Hematopoietic multipotent progenitor cell treated with erythropoietin and hydrocortisone succinate and interleukin-3 and kit ligand, for 6 days (in vitro differentiated cells): ENCODE results near the gene RRP1.

ENCODE experiments used
- DNase-seq: peaks from one replicate; pipeline ENCODE4 v3.0.0-alpha.2; 2015

RRP1 gene

DNA sequence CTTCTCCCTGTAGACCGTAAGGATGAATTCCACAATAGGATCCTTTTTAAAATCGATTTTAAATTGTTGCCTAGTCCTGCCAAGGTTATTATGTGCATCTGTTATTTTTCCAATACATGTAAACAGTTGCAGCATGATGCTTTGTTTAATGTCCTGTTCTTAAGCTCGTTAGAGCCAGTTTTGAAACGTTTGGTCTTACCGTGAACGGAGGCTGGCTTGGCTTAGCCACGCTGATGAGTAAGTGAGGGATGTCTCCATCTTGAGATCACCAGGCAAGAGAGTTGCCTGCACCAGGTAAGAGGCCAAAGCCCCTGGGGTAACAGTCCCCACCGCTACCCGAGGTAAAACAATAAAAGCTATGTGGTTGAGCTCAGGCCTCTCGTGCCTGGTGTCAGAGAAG is 30.6 kb upstream of the RRP1 start:
- DNase-seq, result no peak

DNA sequence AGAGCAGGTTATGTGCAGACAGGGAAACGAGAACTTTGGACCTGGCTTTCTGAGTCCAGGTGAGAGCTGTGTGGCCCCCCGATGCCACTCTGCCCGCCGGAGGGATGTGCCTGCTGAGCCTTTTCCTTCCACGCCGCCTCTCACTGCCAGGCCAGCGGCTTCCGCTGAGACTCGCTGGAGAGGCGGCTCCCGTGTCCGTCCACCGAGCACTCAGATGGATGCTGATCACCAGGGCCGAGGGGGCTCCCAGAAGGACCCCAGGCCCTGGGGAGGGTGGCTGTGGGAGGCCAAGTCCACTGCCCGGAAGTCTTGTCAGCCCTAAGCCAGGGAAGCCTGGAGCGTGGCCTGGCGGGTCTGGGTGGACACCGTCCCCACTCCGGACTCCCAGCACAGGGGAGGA is 29.7 kb upstream of the RRP1 start:
- DNase-seq, result no peak

DNA sequence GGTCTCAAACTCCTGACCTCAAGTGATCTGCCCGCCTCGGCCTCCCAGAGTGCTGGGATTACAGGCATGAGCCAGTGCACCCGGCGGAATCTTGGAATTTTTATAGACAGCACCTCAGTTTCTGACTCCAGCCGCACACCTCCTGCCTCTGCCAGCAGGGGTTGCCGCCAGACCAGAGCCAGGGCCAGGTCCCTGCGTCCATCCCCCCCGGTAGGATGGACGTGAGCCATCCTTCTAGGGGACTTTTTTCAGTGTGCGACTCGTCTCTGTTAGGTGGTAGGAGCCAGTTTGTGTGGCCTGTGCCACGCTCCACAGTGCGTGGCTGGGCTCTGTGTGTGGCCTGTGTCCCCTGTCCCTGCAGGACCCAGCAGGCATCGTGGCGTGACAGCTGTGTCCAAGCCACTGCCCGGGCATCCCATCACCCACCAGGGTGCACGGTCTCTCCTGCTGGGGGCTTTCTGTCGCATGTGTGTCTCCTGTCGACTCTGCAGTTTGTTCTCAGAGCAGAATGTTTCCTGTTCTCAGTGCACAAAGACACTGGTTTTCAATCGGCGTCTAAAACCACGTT is 28.9 kb upstream of the RRP1 start:
- no peak for DNase-seq

DNA sequence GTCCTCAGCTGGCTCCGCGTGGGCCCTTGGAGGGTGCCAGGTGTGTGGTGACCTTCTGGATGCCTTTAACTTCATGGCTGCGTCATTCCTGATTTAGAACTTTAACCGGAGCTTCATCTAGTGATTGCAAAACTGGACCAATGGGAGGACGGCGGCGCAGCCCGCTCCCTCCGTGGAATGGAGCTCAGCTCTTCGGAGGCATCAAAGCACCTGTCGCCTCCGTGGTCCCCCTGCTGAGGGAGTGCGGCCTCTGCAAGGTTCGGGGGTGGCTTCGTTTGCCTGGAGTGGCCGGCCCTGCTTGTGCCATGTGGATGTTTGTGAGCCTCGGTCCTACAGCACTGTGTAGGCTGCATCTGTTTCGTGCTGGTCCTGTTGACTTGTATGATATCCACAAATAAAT is 27.5 kb upstream of the RRP1 start:
- no peak for DNase-seq

- no peak for DNase-seq
These were observed 26.9 kb upstream of the RRP1 start for GRCh38 chr21:43762303-43763128.

GRCh38 chr21:43763901-43764523 is 25.4 kb upstream of the RRP1 start:
- no peak for DNase-seq

DNA sequence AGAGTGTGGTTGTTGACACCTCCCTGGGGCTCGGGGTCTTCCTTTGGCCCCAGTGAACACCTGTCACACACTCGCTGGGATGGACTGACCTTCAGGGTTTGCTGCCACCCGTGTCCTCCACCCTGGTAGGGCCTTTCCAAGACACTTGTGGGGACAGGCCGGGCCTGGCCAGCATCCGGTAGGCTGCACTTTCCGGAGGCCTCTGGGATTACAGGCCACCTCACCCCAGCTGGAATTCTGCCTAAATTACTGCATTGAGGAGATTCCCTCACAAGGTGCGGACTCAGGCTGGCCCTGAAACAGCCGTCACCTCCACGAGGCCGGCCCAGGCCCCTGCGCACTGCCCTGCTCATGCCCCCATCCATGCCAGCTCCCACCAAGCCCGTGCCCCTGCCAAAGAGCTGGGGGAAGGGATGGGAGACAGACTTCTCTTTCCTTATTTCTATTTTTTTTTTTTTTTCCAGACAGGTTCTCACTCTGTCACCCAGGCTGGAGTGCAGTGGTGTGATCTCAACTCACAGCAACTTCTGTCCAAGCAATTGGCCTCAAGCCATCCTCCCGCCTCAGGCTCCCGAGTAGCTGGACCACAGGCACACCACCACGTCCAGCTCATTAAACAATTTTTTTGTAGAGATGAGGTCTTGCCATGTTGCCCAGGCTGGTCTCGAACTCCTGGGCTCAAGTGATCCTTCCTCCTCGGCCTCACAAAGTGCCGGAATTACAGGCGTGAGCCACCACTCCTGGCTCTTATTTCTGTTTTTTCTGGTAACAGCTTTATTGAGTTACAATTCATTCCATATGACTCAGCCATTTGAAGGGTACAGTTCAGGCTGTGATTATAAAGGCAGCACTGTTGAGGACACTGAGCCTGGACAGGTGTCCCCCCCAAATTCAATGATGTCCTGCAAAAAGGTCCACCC is 24.5 kb upstream of the RRP1 start:
- no peak for DNase-seq

DNA sequence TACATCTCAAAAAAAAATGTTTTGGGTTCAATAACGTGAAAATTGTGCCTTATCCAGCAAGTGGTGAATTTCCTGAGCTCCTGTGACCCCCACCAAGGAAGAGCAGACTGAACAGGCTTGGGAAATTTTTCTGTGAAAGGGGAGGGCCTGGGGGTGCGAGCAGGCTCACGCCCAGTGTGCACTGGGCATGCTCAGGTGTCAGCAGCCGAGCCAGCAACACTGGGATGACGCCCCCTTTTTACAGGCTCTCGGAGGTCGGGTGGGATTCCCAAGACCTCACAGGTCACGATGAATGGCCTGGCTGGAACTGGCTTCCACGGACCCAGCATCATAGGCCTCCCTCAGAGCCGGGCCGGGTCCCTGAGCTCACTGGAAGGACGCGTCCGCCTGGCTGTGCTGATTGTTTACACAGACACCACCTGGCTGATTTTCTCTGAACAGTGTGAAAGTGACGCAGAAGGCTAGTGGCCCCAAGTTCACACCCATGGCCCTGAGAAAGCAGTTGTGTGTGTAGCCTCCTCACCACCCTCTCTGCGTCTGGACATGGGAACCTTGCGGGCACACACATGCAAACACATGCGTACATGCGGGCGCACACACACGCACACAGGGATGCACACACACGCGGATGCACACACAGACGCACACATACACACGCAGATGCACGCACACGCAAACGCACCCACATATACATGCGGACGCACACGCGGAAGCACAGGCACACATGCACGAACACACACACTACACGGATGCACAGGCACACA is 22.5 kb upstream of the RRP1 start:
- no peak for DNase-seq

- DNase-seq, result no peak
These were observed 21.8 kb upstream of the RRP1 start for GRCh38 chr21:43767498-43767983.

DNA sequence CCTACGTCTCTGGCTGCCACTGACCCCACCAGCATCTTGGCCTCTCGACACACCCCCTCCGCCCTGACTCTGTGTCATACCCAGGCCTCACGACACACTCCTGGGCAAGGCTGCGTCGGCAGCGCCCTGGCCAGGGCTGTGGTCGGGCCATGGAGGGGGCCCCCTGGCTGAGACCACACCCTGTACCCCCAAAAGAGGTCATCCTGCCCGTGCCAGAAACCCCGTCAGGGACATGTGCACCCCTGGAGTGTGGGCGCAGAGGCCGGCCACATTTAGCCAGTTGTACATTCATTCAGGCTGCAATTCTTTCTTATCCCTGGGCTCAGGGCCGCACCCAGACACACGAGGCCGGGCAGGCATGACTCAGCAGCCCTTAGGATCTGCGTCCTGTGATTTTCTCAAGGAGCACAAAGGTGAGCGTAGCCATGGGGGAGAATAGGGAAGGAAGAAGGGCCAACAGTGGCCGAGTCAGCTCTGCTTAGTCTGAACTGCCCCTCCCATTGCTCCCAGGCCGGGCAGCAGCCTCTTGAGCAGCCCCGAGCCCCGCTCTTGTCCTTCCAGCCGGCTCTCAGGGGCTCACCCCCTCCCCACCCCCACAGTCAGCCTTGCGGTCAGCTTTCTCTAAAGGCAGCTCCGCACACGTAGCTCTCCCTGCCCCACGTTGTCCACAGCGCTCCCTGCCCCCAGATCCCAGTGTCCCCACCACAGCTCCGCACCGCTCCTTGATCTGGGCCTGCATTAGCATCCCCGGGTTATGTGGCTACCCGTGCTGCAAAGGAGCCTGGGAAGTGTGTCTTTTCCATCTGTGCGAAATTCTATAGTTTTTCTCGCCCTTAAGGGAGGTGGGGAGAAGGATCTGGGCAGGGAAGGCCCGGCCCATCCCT is 21.2 kb upstream of the RRP1 start:
- peak; percentile 87 for DNase-seq

DNA sequence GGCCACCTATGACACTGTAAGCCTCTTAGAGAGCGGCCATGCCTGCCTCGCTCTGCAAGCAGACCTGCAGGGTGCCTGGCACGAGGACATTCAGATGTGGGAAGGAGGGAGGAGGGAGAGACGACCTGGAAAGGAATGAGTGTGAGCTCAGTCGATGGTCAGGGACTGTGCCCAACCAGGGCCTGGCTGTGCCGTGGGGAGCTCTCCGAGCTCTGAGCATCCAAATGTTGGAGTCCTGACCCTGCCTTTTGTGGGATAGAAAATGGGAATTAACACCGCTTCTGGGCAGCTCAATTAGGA is 20.6 kb upstream of the RRP1 start:
- DNase-seq, result no peak

- DNase-seq, result no peak
These were observed 19.9 kb upstream of the RRP1 start for GRCh38 chr21:43769325-43769958.

- no peak for DNase-seq
These were observed 19.2 kb upstream of the RRP1 start for GRCh38 chr21:43770066-43770655.

GRCh38 chr21:43771199-43771675 is 18.1 kb upstream of the RRP1 start:
- DNase-seq, result no peak

GRCh38 chr21:43771698-43772424 is 17.5 kb upstream of the RRP1 start:
- no peak for DNase-seq

- DNase-seq, result no peak
These were observed 17.0 kb upstream of the RRP1 start for GRCh38 chr21:43772425-43772821.

DNA sequence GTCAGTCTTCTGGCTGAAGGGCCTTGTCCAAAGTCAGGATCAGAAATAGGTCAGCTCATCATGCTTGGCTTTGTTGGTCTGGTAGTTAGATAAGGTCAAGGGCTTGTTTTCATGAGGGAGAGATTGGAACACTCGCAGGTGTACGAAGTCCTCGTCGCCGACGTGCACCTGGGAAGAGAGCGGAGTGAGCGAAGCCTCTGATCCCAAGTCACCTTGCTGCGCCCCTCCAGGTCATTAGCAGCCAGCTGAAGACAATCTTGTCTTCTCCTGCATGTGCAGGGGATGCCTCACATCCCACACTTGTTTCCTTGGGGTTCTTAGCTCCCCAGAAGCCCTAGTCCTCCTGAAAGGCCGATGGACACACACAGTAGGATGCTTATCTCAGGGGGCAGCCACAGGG is 15.2 kb upstream of the RRP1 start:
- no peak for DNase-seq

DNA sequence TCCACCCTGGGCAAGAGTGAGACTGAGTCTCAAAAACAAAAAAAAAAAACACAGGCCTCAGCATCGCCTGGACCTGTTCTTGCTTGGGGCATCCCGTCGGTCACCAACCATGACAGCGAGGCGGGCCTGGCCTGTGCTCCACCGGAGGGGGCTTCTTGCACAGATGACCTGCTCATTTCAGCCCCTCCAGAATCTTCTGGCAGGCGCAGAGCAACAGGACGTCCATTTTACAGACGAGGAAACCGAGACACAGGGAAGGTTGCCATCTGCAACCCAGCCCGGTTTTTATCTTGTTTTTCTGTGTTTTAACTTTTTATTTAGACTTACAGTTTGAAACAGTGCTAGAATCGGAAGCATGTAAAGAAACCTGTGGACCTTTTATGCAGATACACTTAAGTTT is 14.2 kb upstream of the RRP1 start:
- no peak for DNase-seq

DNA sequence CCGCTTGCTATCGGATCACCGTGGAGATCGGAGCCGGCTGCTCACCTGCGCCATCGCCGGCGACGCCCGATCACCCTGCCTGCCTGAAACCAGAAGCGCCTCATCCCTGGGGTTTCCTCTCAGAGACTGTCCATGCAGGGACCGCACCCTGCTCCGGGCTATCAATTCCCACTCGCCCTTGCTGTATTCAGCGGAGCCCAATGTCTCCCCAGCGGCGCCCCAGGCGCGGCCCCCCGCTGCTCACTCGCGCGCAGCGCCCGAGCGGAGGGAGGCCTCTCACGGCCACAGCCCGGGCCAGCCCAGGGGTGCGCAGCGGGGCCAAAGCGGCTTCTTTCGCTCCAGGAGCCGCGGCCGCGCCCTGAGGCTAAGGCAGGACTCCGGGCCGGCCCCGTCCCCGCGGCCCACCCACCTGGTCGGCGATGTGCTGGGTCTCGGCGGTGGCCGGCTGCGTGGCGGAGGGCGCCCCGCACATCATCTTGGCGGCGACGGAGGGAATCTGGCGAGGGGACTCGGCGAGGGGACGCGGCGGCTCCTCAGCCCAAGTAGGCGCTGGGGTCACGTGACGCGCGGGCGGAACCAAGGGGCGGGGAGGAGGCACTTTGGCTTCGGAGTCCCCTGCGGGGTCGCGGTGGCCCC is 13.5 kb upstream of the RRP1 start, which contains the start of gene CSTB:
Gene CSTB, minus strand, starts transcription at position 514 of the 636 bp plus-strand sequence. Its CDS starts 39 bp downstream, at position 475.
- peak; percentile 84 for DNase-seq
